H1 (cell line): Measurements from ENCODE around the gene DCTN2. TPM values are rescaled to one million over a fixed set of nuclear protein-coding genes. Genes with fewer than 3 reads are reported as not detected.

Experiments
- ASH2L ChIP-seq: fragments of 200-600, 300-600 bp; sonication (generic); IDR thresholded peaks from one replicate; pipeline ENCODE4 v1.7.1; 2017; ENCODE audit warnings: low read length
- ATF3 ChIP-seq: IDR thresholded peaks from 2 replicates; pipeline ENCODE4 v1.6.1; 2011; ENCODE audit warnings: low read depth, mild to moderate bottlenecking, low read length; ENCODE audit not compliant: insufficient read depth
- BCL11A ChIP-seq, 2 experiments: IDR thresholded peaks; one replicate each; pipeline ENCODE4 v1.6.1; 2011; ENCODE audit warnings: low read depth in 2 of 2, low read length in 2 of 2, mild to moderate bottlenecking in 2 of 2
- CBX5 ChIP-seq: fragments of 300-800, 300-1000 bp; sonication (generic); IDR thresholded peaks from 2 replicates; pipeline ENCODE4 v1.7.1; 2016; ENCODE audit warnings: antibody characterized with exemption, low read length, low read depth
- EZH2 ChIP-seq: fragments of 200-600 bp; sonication (generic); IDR thresholded peaks from 2 replicates; pipeline ENCODE4 v1.7.1; 2012; ENCODE audit warnings: low read depth, mild to moderate bottlenecking, moderate library complexity, low read length, inconsistent platforms; ENCODE audit not compliant: severe bottlenecking
- POLR2A ChIP-seq, 2 experiments: IDR thresholded peaks; 1 replicate in 1 of 2; 2 replicates in 1 of 2; pipeline ENCODE4 v1.6.1; 2011; ENCODE audit warnings: low read depth in 2 of 2, low read length in 2 of 2, mild to moderate bottlenecking in 2 of 2; ENCODE audit errors: control extremely low read depth in 1 of 2
- RXRA ChIP-seq: IDR thresholded peaks from 2 replicates; pipeline ENCODE4 v1.6.1; 2011; ENCODE audit warnings: low read depth, mild to moderate bottlenecking, low read length, moderate library complexity; ENCODE audit not compliant: insufficient read depth
- SRF ChIP-seq: IDR thresholded peaks from 2 replicates; pipeline ENCODE4 v1.6.1; 2011; ENCODE audit warnings: mild to moderate bottlenecking, low read depth, low read length, moderate library complexity
- TAF1 ChIP-seq: IDR thresholded peaks from 2 replicates; pipeline ENCODE4 v1.6.1; 2011; ENCODE audit warnings: mild to moderate bottlenecking, low read depth, low read length
- TCF12 ChIP-seq: IDR thresholded peaks from 2 replicates; pipeline ENCODE4 v1.6.1; 2011; ENCODE audit warnings: low read depth, mild to moderate bottlenecking, low read length
- polyA plus RNA-seq, 7 experiments: library from polyadenylated mRNA; depleted of rRNA in 3 of 7; stranded (reverse) in 5 of 7; unstranded in 2 of 7; fragments of >200 nt in 5 of 7; fragments of 200-250 nt in 2 of 7; gene quantifications; 1 replicate in 5 of 7; 2 replicates in 1 of 7; 4 replicates in 1 of 7; pipeline versions ENCODE4 v1.2.1 to v1.2.3, GENCODE V29; 2011 to 2013; ENCODE audit warnings: missing spikeins in 2 of 7, mixed read lengths in 2 of 7
- total RNA-seq: library from RNA; stranded (reverse); fragmentation: NEBNext Ultra II Directional; extraction: Animal tissue kit (Norgen Biotek cat#: 25700); gene quantifications from 2 replicates; pipeline ENCODE4 v1.2.1, GENCODE V29; 2021
- TF ChIP-seq, protein P1 (sequence below): IDR thresholded peaks from 2 replicates; pipeline ENCODE4 v1.6.1; 2011; ENCODE audit warnings: low read length, improper control_type of control experiment

Gene DCTN2
- total and polyA plus RNA-seq, 2 of the 8 experiments (the other 6 are each of a cell fraction or from before 2014, with no cell fraction given): 90.3 to 91.9 TPM

DNA sequence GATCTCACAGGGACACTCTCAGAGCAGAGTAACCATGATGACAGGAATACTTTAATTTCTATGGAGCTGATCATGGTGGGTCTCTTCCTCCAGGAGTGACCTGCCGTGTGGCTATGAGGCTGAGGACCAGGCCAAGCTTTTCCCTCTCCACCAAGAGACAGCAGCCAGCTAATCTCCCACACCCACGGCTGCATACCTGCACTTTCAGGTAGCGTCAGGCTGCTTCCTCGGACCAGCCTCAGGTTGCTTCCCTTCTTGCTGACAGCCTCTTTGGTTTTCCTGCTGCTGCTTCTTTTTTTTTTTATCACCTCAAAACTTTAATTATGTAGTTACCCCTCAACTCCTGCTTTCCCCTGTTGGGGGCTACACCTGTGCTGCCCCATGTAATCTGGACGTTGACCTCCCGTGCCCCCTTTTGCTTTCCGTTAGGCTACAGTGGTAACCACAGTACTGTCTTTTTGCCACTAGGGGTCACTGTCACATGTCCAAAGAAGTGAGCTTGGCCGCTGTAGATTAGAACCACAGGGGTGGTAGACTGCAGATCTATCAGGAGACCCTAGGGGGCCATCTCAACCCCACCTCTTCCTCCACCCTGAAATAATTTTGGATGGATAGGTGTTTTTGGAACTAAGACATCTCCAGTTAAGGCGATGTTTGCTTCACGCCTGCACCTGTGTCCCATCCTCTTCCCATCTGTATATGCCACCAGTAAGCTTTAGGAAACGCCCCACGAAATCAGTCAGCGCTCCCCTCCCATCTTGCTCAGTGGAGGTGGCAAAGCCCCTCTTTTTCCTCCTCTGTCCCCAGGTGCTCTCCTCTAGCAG lies 36.2 kb upstream of the DCTN2 start (continued):
- TF ChIP-seq ATF3 (peak; percentile 38; the same call in 1 of the 2 replicates), RXRA (0 out of 2 replicates have a peak, but pooled peaks have one; percentile 31), EZH2 (no peak), BCL11A (IDR thresholded peaks at IDR 0.05; ENCODE audit: low read depth in 2 of 2, low read length in 2 of 2) (no peak), POLR2A (IDR thresholded peaks at IDR 0.05; ENCODE audit: control extremely low read depth in 1 of 2, low read depth in 2 of 2, low read length in 2 of 2) (no peak), TAF1 (no peak), TCF12 (0 out of 2 replicates have a peak, but pooled peaks have one; percentile 18), CBX5 (no peak), ASH2L (no peak), SRF (no peak)
- TF ChIP-seq, protein P1, sequence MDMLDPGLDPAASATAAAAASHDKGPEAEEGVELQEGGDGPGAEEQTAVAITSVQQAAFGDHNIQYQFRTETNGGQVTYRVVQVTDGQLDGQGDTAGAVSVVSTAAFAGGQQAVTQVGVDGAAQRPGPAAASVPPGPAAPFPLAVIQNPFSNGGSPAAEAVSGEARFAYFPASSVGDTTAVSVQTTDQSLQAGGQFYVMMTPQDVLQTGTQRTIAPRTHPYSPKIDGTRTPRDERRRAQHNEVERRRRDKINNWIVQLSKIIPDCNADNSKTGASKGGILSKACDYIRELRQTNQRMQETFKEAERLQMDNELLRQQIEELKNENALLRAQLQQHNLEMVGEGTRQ: 0 out of 2 replicates have a peak, but pooled peaks have one; percentile 4
